HT-29 (cell line): Measurements from ENCODE around the gene REXO1. TPM values are rescaled to one million over a fixed set of nuclear protein-coding genes. Genes with fewer than 3 reads are reported as not detected.
"Not testable (repeated sequence)": the region's sequence is repeated elsewhere in the genome, so short reads cannot be mapped to it uniquely, and the experiment has no call there.

Source experiments
- DNase-seq: peaks from one replicate; pipeline ENCODE4 v3.0.0-alpha.2; 2015; ENCODE audit warnings: low spot score
- total RNA-seq: library from RNA; depleted of rRNA; stranded (reverse); fragments of >200 nt; shearing (Covaris generic); gene quantifications from 2 replicates; pipeline ENCODE4 v1.2.3, GENCODE V29; 2014

The REXO1 gene
- total RNA-seq, 1 experiment from 2014 or later, result 26.1 TPM

GRCh38 chr19:1813192-1814182, 34.8 kb downstream of the REXO1 start:
- no peak for DNase-seq

- DNase-seq, result peak; percentile 84
Observed at GRCh38 chr19:1812426-1813191, 35.7 kb downstream of the REXO1 start.

GRCh38 chr19:1811942-1812425, 36.3 kb downstream of the REXO1 start, which contains the start of gene ATP8B3:
Gene ATP8B3 (minus strand): TSS chr19:1812276. CDS start chr19:1811736, 540 bp downstream.
- no peak for DNase-seq

- DNase-seq, result peak; percentile 83
Observed at GRCh38 chr19:1811472-1811894, 36.8 kb downstream of the REXO1 start.

- no peak for DNase-seq
Observed at GRCh38 chr19:1810439-1811160, 37.7 kb downstream of the REXO1 start.

GRCh38 chr19:1809678-1810077, 38.6 kb downstream of the REXO1 start:
- DNase-seq, result no peak

- no peak for DNase-seq
Observed at GRCh38 chr19:1808395-1808731, 39.9 kb downstream of the REXO1 start.

GRCh38 chr19:1807695-1808394, 40.4 kb downstream of the REXO1 start:
- DNase-seq, result no peak

- no peak for DNase-seq
Observed at GRCh38 chr19:1807030-1807694, 41.1 kb downstream of the REXO1 start.

GRCh38 chr19:1806184-1807029, 41.9 kb downstream of the REXO1 start:
- DNase-seq, result no peak

- no peak for DNase-seq
Observed at GRCh38 chr19:1805401-1806183, 42.7 kb downstream of the REXO1 start.

GRCh38 chr19:1804858-1805257, 43.4 kb downstream of the REXO1 start:
- DNase-seq, result no peak

- DNase-seq, result no peak
Observed at GRCh38 chr19:1799695-1800342, 48.5 kb downstream of the REXO1 start.

GRCh38 chr19:1797313-1797712, 51.0 kb downstream of the REXO1 start:
- not testable (repeated sequence) for DNase-seq

- no peak for DNase-seq
Observed at GRCh38 chr19:1796395-1797142, 51.7 kb downstream of the REXO1 start.

GRCh38 chr19:1794424-1795172, 53.7 kb downstream of the REXO1 start:
- no peak for DNase-seq

- DNase-seq, result no peak
Observed at GRCh38 chr19:1791879-1792278, 56.4 kb downstream of the REXO1 start.
